Measurements from ENCODE around the gene FAM184A.

The FAM184A gene

GRCh38 chr6:119083007-119083406, 4.5 kb upstream of the FAM184A start:
- no peak overlapping the region for H3K4me3 ChIP-seq (ENCODE audit: low read length)
- no peaks in the 10 kb centered on the region for H3K4me1 ChIP-seq (ENCODE audit: control insufficient read depth, insufficient read depth, low read length)
- no peaks in the 10 kb centered on the region for H3K36me3 ChIP-seq (ENCODE audit: control insufficient read depth, insufficient read depth, low read length)
- H3K27me3 ChIP-seq (ENCODE audit: control insufficient read depth, insufficient read depth, low read length) = no peaks in the 10 kb centered on the region
- no peak overlapping the region for H3K9ac ChIP-seq (ENCODE audit: low read length)
- H3K9me3 ChIP-seq (ENCODE audit: control insufficient read depth, low read length) = no peaks in the 10 kb centered on the region

DNA sequence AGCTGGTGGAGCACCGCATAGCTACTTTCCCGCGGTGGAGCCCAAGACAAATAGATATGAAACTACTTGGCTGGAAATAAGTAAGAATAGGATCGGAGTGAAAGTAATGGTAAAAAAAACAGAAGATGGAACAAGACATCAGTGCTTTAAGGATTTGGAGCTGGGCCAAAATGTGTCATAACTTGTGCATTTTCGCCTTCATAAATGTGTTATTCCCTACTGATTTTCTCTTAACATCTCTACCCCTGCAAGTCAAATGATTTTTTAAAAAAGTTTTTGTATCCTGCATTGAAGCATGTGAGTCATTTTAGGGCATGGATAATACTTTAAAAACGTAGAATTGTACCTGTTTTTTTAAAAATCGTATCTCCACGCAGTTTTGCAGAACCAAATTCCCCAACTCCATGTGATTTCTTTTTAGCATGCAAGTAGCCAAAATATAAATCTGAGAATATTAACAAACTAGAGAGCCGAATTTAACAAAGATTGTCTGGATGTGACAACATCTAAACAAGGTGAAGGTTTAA, 882 bp upstream of the FAM184A start:
- no peaks in the 10 kb centered on the region for H3K9me3 ChIP-seq (ENCODE audit: control insufficient read depth, low read length)
- no peaks in the 10 kb centered on the region for H3K36me3 ChIP-seq (ENCODE audit: control insufficient read depth, insufficient read depth, low read length)
- H3K4me1 ChIP-seq (ENCODE audit: control insufficient read depth, insufficient read depth, low read length) = no peaks in the 10 kb centered on the region
- peak overlapping the region; percentile 70 for H3K9ac ChIP-seq (ENCODE audit: low read length)
- H3K27me3 ChIP-seq (ENCODE audit: control insufficient read depth, insufficient read depth, low read length) = no peaks in the 10 kb centered on the region
- H3K4me3 ChIP-seq (ENCODE audit: low read length) = peak overlapping the region; percentile 82

DNA sequence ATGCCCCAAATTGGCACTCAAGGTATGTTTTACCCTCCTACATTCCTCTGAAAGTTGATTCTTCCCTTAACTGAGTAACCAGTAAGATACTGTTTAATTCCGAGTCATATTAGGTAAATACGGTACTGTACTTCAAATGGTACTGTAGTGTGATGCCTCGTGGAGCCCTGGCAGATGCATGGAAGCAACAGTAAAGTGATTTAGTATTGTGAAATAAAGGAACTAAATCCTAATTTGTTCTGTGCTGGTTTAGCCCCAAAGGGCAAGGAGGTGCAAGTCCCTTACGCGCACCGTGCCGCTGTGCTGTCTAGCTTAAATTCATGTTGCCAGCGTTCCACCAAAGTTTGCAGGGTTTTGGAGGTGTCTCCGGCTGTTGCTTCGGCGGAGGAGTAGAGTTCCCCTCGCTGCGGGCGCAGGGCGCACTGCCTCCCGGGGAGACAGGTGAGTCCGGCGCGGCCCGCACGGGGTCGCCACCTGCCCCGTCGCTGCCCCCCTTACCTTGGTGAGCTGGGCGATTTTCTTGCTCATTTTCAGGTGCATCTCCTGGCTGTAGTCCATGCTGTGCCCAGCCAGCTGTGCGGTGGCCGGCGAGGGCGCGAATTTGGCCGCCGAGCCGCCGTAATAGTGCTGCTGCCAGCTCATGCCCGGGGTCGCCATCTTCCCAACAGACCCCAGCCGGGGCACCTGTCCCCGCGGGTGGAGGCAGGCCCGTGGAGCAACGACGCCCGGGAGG, 655 bp downstream of the FAM184A start:
- Histone ChIP-seq H3K9me3 (ENCODE audit: control insufficient read depth, low read length) (no peaks in the 10 kb centered on the region), H3K4me1 (ENCODE audit: control insufficient read depth, insufficient read depth, low read length) (no peaks in the 10 kb centered on the region), H3K4me3 (ENCODE audit: low read length) (peak overlapping the region; percentile 11), H3K36me3 (ENCODE audit: control insufficient read depth, insufficient read depth, low read length) (no peaks in the 10 kb centered on the region), H3K9ac (ENCODE audit: low read length) (peak overlapping the region; percentile 8), H3K27me3 (ENCODE audit: control insufficient read depth, insufficient read depth, low read length) (no peaks in the 10 kb centered on the region)

- Histone ChIP-seq H3K4me1 (ENCODE audit: control insufficient read depth, insufficient read depth, low read length) (no peaks in the 10 kb centered on the region), H3K4me3 (ENCODE audit: low read length) (no peak overlapping the region), H3K27me3 (ENCODE audit: control insufficient read depth, insufficient read depth, low read length) (no peaks in the 10 kb centered on the region), H3K9ac (ENCODE audit: low read length) (no peak overlapping the region), H3K36me3 (ENCODE audit: control insufficient read depth, insufficient read depth, low read length) (no peaks in the 10 kb centered on the region), H3K9me3 (ENCODE audit: control insufficient read depth, low read length) (no peaks in the 10 kb centered on the region)
Observed at GRCh38 chr6:119077391-119077642, 1.1 kb downstream of the FAM184A start.

DNA sequence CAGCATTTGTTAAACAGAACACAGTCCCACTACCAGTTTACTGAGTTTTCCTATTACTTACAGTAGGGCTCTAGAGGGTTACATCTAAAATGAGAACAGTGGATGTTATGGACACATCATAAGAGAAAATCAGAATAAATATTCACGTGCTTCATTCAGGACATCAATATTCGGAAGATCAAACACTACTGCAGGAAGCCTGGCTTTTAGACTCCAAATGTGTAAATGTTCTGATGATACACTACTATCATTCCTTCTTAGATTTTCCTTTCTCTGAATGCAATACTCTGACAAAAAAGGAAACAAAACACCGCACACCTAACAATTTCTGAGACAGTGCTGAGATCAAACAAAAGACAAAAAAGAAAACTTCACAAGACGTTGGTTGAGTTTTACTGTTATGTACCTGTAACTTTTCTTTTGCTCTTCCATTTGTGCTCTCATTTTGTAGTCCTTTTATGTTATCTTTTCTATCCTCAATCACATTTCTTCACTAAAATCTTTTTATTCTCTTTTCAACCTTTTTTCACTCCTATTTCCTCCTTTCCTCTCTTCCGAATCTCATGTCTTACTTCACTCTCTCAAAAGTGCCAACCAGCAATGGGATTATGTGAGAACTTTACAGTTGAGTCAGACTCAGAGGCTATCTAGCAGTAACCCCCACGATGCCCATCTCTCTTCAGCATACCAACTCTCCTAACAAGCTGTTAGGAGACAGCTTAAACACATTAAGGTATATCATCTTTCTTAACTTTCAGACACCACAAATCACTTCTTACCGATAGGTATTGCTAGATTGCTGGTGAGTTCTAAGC, 1.7 kb downstream of the FAM184A start:
- H3K9me3 ChIP-seq (ENCODE audit: control insufficient read depth, low read length) = no peaks in the 10 kb centered on the region
- no peaks in the 10 kb centered on the region for H3K27me3 ChIP-seq (ENCODE audit: control insufficient read depth, insufficient read depth, low read length)
- H3K9ac ChIP-seq (ENCODE audit: low read length) = no peak overlapping the region
- no peaks in the 10 kb centered on the region for H3K36me3 ChIP-seq (ENCODE audit: control insufficient read depth, insufficient read depth, low read length)
- no peak overlapping the region for H3K4me3 ChIP-seq (ENCODE audit: low read length)
- H3K4me1 ChIP-seq (ENCODE audit: control insufficient read depth, insufficient read depth, low read length) = no peaks in the 10 kb centered on the region

- H3K36me3 ChIP-seq (ENCODE audit: control insufficient read depth, insufficient read depth, low read length) = no peaks in the 10 kb centered on the region
- H3K27me3 ChIP-seq (ENCODE audit: control insufficient read depth, insufficient read depth, low read length) = no peaks in the 10 kb centered on the region
- H3K9me3 ChIP-seq (ENCODE audit: control insufficient read depth, low read length) = no peaks in the 10 kb centered on the region
- no peak overlapping the region for H3K4me3 ChIP-seq (ENCODE audit: low read length)
- no peak overlapping the region for H3K9ac ChIP-seq (ENCODE audit: low read length)
- no peaks in the 10 kb centered on the region for H3K4me1 ChIP-seq (ENCODE audit: control insufficient read depth, insufficient read depth, low read length)
Observed at GRCh38 chr6:119076173-119076572, 2.3 kb downstream of the FAM184A start.

DNA sequence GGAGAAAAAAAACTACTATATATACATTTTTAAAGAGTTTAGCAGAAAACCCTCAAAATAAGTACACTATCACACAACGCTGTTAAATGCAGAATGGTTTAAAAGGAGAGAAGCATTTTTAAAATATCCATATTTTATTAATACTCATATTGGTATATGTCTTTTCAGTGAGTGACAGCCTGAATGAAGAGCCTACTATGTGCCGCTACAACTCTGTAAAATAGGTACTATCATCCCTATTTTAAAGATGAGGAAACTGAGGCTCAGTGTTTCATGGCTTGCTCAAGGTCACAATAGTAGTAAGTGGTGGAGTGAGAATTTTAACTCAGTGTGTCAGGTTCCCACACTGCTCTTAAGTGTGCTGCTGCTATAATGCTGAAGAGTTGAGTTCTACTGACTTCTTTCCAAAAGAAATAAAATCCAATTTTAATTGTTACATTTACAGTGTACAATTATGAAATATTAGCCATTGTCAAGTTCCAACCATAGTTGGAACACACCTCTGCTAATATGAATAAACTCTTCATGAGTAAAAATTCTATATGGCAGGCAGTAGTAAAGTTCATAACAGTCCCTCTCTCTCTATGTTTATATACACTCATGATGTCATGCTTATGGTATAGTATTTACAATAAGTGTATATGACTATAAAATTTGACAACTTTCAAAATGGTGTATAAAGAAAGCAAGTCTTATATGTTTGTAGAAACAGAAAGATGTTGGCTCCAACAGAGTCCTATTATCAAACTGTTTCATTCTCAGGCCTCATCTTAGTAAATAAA, 3.1 kb downstream of the FAM184A start:
- no peaks in the 10 kb centered on the region for H3K27me3 ChIP-seq (ENCODE audit: control insufficient read depth, insufficient read depth, low read length)
- no peak overlapping the region for H3K9ac ChIP-seq (ENCODE audit: low read length)
- no peak overlapping the region for H3K4me3 ChIP-seq (ENCODE audit: low read length)
- no peaks in the 10 kb centered on the region for H3K4me1 ChIP-seq (ENCODE audit: control insufficient read depth, insufficient read depth, low read length)
- no peaks in the 10 kb centered on the region for H3K36me3 ChIP-seq (ENCODE audit: control insufficient read depth, insufficient read depth, low read length)
- no peaks in the 10 kb centered on the region for H3K9me3 ChIP-seq (ENCODE audit: control insufficient read depth, low read length)

- no peaks in the 10 kb centered on the region for H3K9me3 ChIP-seq (ENCODE audit: control insufficient read depth, low read length)
- no peak overlapping the region for H3K4me3 ChIP-seq (ENCODE audit: low read length)
- no peak overlapping the region for H3K9ac ChIP-seq (ENCODE audit: low read length)
- no peaks in the 10 kb centered on the region for H3K36me3 ChIP-seq (ENCODE audit: control insufficient read depth, insufficient read depth, low read length)
- no peaks in the 10 kb centered on the region for H3K27me3 ChIP-seq (ENCODE audit: control insufficient read depth, insufficient read depth, low read length)
- H3K4me1 ChIP-seq (ENCODE audit: control insufficient read depth, insufficient read depth, low read length) = no peaks in the 10 kb centered on the region
Observed at GRCh38 chr6:119073307-119074051, 5.0 kb downstream of the FAM184A start.

GRCh38 chr6:119071576-119071975, 6.9 kb downstream of the FAM184A start:
- no peak overlapping the region for H3K9ac ChIP-seq (ENCODE audit: low read length)
- H3K9me3 ChIP-seq (ENCODE audit: control insufficient read depth, low read length) = no peaks in the 10 kb centered on the region
- H3K36me3 ChIP-seq (ENCODE audit: control insufficient read depth, insufficient read depth, low read length) = no peaks in the 10 kb centered on the region
- H3K4me1 ChIP-seq (ENCODE audit: control insufficient read depth, insufficient read depth, low read length) = no peaks in the 10 kb centered on the region
- H3K4me3 ChIP-seq (ENCODE audit: low read length) = no peak overlapping the region
- H3K27me3 ChIP-seq (ENCODE audit: control insufficient read depth, insufficient read depth, low read length) = no peaks in the 10 kb centered on the region

GRCh38 chr6:119067091-119067490, 11.4 kb downstream of the FAM184A start:
- no peaks in the 10 kb centered on the region for H3K27me3 ChIP-seq (ENCODE audit: control insufficient read depth, insufficient read depth, low read length)
- no peaks in the 10 kb centered on the region for H3K36me3 ChIP-seq (ENCODE audit: control insufficient read depth, insufficient read depth, low read length)
- H3K4me3 ChIP-seq (ENCODE audit: low read length) = no peak overlapping the region
- no peaks in the 10 kb centered on the region for H3K4me1 ChIP-seq (ENCODE audit: control insufficient read depth, insufficient read depth, low read length)
- H3K9ac ChIP-seq (ENCODE audit: low read length) = no peak overlapping the region
- no peaks in the 10 kb centered on the region for H3K9me3 ChIP-seq (ENCODE audit: control insufficient read depth, low read length)

- no peaks in the 10 kb centered on the region for H3K36me3 ChIP-seq (ENCODE audit: control insufficient read depth, insufficient read depth, low read length)
- no peaks in the 10 kb centered on the region for H3K4me1 ChIP-seq (ENCODE audit: control insufficient read depth, insufficient read depth, low read length)
- H3K9ac ChIP-seq (ENCODE audit: low read length) = no peak overlapping the region
- H3K27me3 ChIP-seq (ENCODE audit: control insufficient read depth, insufficient read depth, low read length) = no peaks in the 10 kb centered on the region
- H3K9me3 ChIP-seq (ENCODE audit: control insufficient read depth, low read length) = no peaks in the 10 kb centered on the region
- H3K4me3 ChIP-seq (ENCODE audit: low read length) = no peak overlapping the region
Observed at GRCh38 chr6:119066517-119066916, 11.9 kb downstream of the FAM184A start.
